GM19099 (cell line): ENCODE data around the gene IQGAP2.

Experiments used
- POLR2A ChIP-seq: IDR thresholded peaks from 3 replicates; pipeline ENCODE4 v1.6.1; 2011; ENCODE audit warnings: low read depth; ENCODE audit not compliant: insufficient read length; ENCODE audit errors: extremely low read depth

IQGAP2 gene

GRCh38 chr5:76522103-76522935 is 119.2 kb downstream of the IQGAP2 start:
- no peak for TF ChIP-seq POLR2A

DNA sequence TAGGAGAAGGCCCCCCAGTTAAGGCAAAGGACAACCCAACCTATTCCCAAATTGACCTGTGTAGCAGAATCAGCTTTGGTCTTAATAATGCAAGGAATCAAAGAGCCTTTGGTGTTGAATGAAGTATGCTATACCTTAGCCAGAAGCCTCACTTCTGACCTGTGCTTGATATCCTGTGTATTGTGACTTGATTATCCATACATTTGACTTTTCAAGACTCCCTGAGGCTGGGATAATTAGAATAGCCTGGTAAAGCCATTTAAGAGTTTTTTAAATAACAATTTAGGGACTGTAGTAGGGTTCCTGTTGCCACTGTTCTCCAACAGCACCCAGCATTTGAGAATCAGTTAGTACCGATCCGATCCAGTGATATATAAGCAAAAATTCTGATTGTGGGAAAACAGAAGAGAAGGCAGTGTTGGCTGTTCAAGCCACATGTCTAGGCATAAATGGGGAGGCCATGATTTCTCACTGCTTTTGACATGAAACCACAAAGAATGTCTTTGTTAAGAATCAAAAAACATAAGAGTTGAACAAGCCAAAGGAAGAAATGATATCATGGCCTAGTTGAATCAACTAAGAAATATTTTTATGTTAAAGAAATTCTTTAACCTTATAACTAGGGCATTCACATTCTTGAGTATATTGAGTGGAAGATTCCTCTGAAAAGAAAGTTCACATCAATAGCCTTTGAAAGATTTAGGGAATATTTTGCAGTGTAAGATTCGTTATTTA is 121.2 kb downstream of the IQGAP2 start:
- no peak for TF ChIP-seq POLR2A

- TF ChIP-seq POLR2A, result no peak
These were observed 121.8 kb downstream of the IQGAP2 start for GRCh38 chr5:76524868-76525267.

- no peak for TF ChIP-seq POLR2A
These were observed 122.9 kb downstream of the IQGAP2 start for GRCh38 chr5:76525956-76526355.

DNA sequence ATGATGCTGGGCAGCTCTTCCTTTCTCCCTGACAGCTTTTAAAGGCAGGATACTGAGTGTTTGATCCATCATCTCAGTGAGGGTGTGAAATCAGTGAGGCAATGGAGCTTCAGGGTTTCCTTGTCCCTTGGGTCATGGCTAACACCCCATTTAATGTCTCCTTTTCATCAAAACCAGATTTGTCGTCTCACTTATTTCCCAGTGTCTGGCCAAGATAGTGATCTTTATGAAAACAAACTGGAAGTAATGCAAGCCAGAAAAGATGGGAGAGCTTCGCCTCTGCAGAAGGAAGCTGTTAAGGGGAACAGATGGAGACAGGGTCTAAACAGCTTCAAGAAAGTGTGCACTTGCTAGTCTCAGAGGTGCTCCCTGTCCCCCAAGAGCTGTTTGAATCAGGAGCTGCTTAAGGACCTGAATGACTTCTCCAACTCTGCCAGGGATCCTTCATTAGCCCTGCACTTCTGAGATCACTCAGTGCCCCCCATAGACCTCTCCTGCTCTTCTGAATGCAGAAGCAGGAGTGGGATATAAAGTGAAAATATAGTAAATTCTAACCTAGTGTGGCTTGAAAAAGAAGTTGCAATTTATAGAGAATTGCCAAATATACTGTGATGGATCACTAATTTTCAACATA is 124.0 kb downstream of the IQGAP2 start:
- TF ChIP-seq POLR2A, result no peak

DNA sequence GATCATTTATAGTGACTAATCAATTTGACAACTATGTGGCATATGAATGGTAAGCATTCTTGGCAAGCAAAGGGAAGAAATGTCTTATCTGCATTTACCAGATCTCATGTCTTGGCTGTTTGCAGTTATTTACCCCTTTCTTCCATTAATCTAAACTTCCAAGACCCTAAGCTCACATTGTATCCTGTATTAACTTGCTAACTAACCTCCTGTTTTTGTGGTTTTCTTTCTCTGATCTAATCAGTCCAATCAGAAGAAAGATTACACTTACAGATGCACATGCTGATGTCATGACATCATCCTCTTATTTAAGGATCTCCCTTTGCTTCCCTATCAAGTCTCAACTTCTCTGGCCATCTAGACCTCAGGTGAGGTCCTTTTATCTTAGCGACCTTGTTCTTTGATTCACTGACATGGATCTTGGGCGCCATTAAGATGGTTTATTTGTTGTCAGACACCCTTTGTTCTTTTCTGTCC is 124.6 kb downstream of the IQGAP2 start:
- TF ChIP-seq POLR2A, result no peak

DNA sequence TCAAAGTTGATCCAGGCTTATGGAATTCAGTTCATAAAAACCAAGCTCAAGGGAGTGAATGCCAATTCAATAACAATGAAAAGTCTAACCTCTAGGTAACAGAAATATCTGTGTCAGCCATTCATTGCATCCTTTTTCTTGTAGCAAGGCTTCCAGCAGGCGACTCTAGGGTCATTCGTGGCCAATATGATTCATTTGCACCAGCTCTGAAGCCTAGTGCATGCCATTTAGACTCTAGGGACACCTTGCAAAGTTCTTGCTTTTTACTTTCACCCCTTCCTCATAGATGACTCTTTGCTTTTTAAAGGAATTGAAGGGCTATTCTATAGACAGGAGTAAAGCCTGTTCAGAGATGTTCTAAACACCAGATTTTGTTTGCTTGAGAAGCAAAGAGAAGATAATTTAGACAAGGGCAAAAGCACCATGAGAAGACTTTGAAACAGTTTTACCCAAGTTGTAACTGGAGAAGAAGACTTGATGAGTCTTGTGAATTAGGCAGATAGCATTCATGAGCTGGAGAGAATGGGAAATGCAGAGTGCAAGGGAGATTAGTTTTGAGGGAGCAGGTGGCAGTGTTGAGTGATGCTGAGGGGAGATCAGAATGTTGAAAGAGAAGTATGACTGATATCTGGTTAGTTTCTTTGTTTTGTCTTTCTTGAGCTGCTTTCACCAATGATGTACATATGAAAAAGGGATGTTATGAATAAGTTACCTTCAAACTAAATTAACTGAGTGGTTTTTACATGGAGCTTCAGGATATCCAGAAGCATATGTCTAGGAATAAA is 125.7 kb downstream of the IQGAP2 start:
- TF ChIP-seq POLR2A, result no peak

DNA sequence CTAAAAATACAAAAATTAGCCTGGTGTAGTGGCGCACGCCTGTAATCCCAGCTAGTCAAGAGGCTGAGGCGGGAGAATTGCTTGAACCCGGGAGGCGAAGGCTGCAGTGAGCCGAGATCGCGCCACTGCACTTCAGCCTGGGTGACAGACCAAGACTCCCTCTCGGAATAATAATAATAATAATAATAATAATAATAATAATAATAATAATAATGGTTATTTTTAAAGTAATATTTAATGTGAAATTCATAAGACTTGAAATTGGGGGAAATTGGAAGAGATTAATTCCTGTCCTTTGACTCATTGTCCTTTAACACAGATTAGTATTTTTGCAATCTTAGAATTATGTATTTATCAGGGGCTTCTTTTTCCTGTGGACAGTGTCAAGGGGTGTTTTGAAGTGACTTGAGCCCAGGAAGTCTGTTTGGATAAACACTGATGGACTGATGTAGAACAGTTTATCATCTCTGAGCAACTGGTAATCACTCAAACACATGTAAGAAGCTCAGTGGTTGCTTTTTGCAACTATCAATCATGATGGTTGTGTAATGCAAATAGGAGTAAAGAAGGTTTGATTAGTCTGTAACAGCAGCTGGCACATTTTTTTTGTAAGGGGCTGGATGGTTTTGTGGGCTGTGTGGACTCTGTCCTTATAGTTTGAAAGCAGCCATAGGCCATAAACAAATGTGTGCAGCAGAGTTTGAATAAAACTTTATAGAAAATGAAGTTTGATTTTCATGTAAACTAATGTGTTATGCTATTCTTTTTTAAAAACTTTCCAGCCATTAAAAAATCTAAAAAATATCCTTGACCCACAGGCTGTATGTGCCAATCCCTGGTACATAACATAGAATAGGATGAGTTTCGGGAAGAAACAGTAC is 126.6 kb downstream of the IQGAP2 start:
- no peak for TF ChIP-seq POLR2A

DNA sequence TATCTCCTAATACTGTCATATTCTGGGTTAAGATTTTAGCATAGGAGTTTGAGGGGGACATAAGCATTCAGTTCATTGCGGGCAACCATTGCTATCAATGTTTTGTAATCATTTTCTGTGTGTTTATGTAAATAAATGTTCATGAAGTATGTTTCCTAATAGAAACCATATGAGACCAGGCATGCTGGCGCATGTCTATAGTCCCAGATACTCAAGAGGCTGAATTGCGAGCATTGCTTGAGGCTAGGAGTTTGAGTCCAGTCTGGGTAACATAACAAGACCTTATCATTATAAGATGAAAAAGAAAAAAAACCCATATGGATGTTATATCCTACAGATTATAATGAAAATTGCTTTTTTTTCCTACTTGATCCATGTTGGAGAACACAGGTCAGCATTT is 129.0 kb downstream of the IQGAP2 start:
- TF ChIP-seq POLR2A, result no peak

GRCh38 chr5:76532973-76533372 is 129.9 kb downstream of the IQGAP2 start:
- TF ChIP-seq POLR2A, result no peak

DNA sequence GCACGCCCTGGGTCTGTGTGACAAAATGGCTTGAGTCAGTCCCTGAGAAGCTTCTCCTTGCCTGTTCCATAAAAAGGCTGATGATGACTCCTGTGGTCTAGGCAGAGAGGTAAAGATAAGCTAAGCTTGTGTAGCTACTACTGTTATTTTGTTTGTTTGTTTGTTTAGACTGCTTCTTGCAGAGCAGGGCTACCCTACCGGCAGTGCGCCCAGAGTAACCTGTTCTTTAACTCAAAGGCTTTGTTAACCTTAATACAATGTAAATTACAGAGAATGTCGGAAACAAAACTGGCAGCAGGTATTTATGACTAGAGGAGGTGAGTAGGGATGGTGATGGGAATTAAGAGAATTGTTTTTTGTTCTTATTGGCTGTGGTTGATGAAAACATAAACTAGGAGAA is 132.5 kb downstream of the IQGAP2 start:
- no peak for TF ChIP-seq POLR2A

DNA sequence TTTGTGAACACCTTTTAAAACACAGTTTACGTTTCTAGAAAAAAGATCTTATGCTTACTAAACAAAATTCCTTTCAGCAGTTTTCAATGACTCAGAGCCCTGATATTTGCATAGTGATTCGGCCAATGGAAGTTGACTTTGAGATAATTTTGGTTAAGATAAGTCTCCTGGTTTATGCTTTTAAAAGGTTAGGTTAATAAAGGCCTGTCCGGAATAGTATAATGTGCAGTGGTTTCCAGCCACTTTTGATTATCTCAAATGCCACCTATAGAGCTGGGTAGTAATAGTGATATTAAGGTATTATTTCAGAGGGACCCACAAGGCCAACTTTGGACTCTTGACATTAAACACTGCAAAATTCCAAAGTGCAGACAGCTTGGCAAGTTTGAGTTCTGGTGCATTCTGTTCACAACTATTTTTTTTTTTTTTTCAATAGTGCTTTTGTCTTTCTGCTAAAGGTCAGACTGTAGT is 134.0 kb downstream of the IQGAP2 start:
- no peak for TF ChIP-seq POLR2A

GRCh38 chr5:76542241-76542640 is 139.2 kb downstream of the IQGAP2 start:
- no peak for TF ChIP-seq POLR2A
